H1 (cell line): Measurements from ENCODE around the gene NXNL2. TPM values are rescaled to one million over a fixed set of nuclear protein-coding genes. Genes with fewer than 3 reads are reported as not detected.

Experiments used
- CTCF ChIA-PET: fragments of 300-600 bp; sonication (Branson Sonifier 250); formaldehyde crosslinking; loops from one replicate; lab custom pipeline; 2021; ENCODE audit not compliant: partially characterized antibody; lab: Charles Lee
- POLR2A ChIA-PET: fragments of 300-600 bp; sonication (Branson Sonifier 250); formaldehyde crosslinking; loops from one replicate; lab custom pipeline; 2021; ENCODE audit warnings: inconsistent platforms; ENCODE audit not compliant: partially characterized antibody; lab: Charles Lee
- DNase-seq, 2 experiments: peaks; one replicate each; pipeline versions ENCODE4 v3.0.0 to v3.0.0-alpha.2; 2010 to 2022; ENCODE audit warnings: low spot score in 2 of 2, low read depth in 1 of 2, mixed read lengths in 1 of 2
- FAIRE-seq: peaks from 2 replicates; lab custom pipeline; 2011; peaks lifted over from hg19 to GRCh38; lab: Jason Lieb, UNC
- H2AFZ ChIP-seq: 2 replicates; pipeline ENCODE4 v1.8.1; 2012; ENCODE audit warnings: low read length, inconsistent platforms
- H2AK5ac ChIP-seq: 2 replicates; pipeline ENCODE4 v1.6.1; 2013; ENCODE audit warnings: low read depth, low read length
- H2BK120ac ChIP-seq: replicated peaks from 2 replicates; pipeline ENCODE3; 2013; ENCODE audit warnings: low read depth, low read length, inconsistent platforms
- H2BK12ac ChIP-seq: 2 replicates; pipeline ENCODE4 v1.6.1; 2013; ENCODE audit warnings: low read depth, low read length
- H2BK15ac ChIP-seq: 2 replicates; pipeline ENCODE4 v1.6.1; 2013; ENCODE audit warnings: low read length
- H2BK20ac ChIP-seq: 2 replicates; pipeline ENCODE4 v1.6.1; 2013; ENCODE audit warnings: low read length
- H2BK5ac ChIP-seq: 2 replicates; pipeline ENCODE4 v1.6.1; 2013; ENCODE audit warnings: low read depth, low read length
- H3K14ac ChIP-seq: 2 replicates; pipeline ENCODE4 v1.6.1; 2013; ENCODE audit warnings: inconsistent platforms; ENCODE audit not compliant: insufficient read length
- H3K18ac ChIP-seq: 2 replicates; pipeline ENCODE4 v1.6.1; 2013; ENCODE audit warnings: low read length; ENCODE audit errors: extremely low read depth
- H3K23ac ChIP-seq: 2 replicates; pipeline ENCODE4 v1.6.1; 2013; ENCODE audit warnings: inconsistent platforms; ENCODE audit not compliant: insufficient read length
- H3K23me2 ChIP-seq: 2 replicates; pipeline ENCODE4 v1.6.1; 2013; ENCODE audit warnings: low read depth, low read length
- H3K27ac ChIP-seq: 2 replicates; pipeline ENCODE4 v1.6.1; 2011; ENCODE audit warnings: low read depth, low read length, inconsistent platforms
- H3K27me3 ChIP-seq, 4 experiments: replicated peaks in 1 of 4; 1 replicate in 1 of 4; 2 replicates in 3 of 4; pipeline versions ENCODE4 v1.6.1 to v1.8.1; 2011 to 2013; ENCODE audit warnings: low read length in 3 of 4, mild to moderate bottlenecking in 3 of 4, inconsistent platforms in 2 of 4, mixed read lengths in 2 of 4, moderate library complexity in 1 of 4; ENCODE audit not compliant: control insufficient read depth in 3 of 4, insufficient read depth in 3 of 4; ENCODE audit errors: extremely low read depth in 1 of 4
- H3K36me3 ChIP-seq, 4 experiments: 2 replicates each; pipeline versions ENCODE4 v1.6.1 to v1.8.1; 2011 to 2013; ENCODE audit warnings: mild to moderate bottlenecking in 4 of 4, low read length in 3 of 4, moderate library complexity in 2 of 4, control low read depth in 1 of 4, inconsistent platforms in 1 of 4; ENCODE audit not compliant: insufficient read depth in 4 of 4, control insufficient read depth in 2 of 4
- H3K4ac ChIP-seq: replicated peaks from 2 replicates; pipeline ENCODE3; 2013; ENCODE audit warnings: low read length, low read depth, mixed read lengths, inconsistent platforms; ENCODE audit not compliant: insufficient read length
- H3K4me1 ChIP-seq, 4 experiments: replicated peaks in 1 of 4; 1 replicate in 1 of 4; 2 replicates in 3 of 4; pipeline versions ENCODE4 v1.6.1 to v1.8.1; 2011 to 2013; ENCODE audit warnings: low read length in 3 of 4, inconsistent platforms in 2 of 4, mixed read lengths in 1 of 4; ENCODE audit not compliant: insufficient read depth in 4 of 4, control insufficient read depth in 3 of 4
- H3K4me2 ChIP-seq, 2 experiments: 2 replicates each; pipeline versions ENCODE4 v1.6.1 to v1.8.1; 2011 to 2013; ENCODE audit warnings: low read depth in 2 of 2, low read length in 2 of 2, control low read depth in 1 of 2, inconsistent platforms in 1 of 2, mild to moderate bottlenecking in 1 of 2; ENCODE audit not compliant: insufficient read depth in 1 of 2
- H3K4me3 ChIP-seq, 4 experiments: fragments of 200-600, 300-600 bp in 1 of 4; sonication (generic), shearing (Covaris generic), sonication (Bioruptor Twin) in 1 of 4; 2 replicates each; pipeline versions ENCODE4 v1.5.1 to v1.8.1; 2011 to 2016; ENCODE audit warnings: low read length in 4 of 4, low read depth in 3 of 4, control low read depth in 2 of 4, inconsistent platforms in 2 of 4, mild to moderate bottlenecking in 2 of 4, mixed read lengths in 1 of 4, moderate library complexity in 1 of 4; ENCODE audit not compliant: insufficient read depth in 2 of 4; ENCODE audit errors: extremely low read depth in 1 of 4
- H3K56ac ChIP-seq: replicated peaks from 2 replicates; pipeline ENCODE3; 2013; ENCODE audit warnings: low read depth, mild to moderate bottlenecking, mixed read lengths, low read length, inconsistent platforms; ENCODE audit not compliant: insufficient read length
- H3K79me1 ChIP-seq: 2 replicates; pipeline ENCODE4 v1.6.1; 2013; ENCODE audit warnings: low read depth, low read length, control low read depth
- H3K79me2 ChIP-seq, 2 experiments: 2 replicates each; pipeline versions ENCODE4 v1.6.1 to v1.8.1; 2012 to 2013; ENCODE audit warnings: low read length in 2 of 2, mild to moderate bottlenecking in 2 of 2, inconsistent platforms in 1 of 2; ENCODE audit not compliant: insufficient read depth in 2 of 2, control insufficient read depth in 1 of 2
- H3K9ac ChIP-seq, 4 experiments: replicated peaks in 1 of 4; 1 replicate in 1 of 4; 2 replicates in 3 of 4; pipeline versions ENCODE4 v1.6.1 to v1.8.1; 2011 to 2013; ENCODE audit warnings: low read depth in 3 of 4, low read length in 3 of 4, control low read depth in 2 of 4, mild to moderate bottlenecking in 2 of 4, moderate library complexity in 2 of 4, inconsistent platforms in 1 of 4; ENCODE audit errors: extremely low read depth in 1 of 4
- H3K9me3 ChIP-seq, 2 experiments: 2 replicates each; pipeline versions ENCODE4 v1.6.1 to v1.8.1; 2012 to 2013; ENCODE audit warnings: mild to moderate bottlenecking in 2 of 2, moderate library complexity in 2 of 2, control low read depth in 1 of 2, inconsistent platforms in 1 of 2, low read depth in 1 of 2, low read length in 1 of 2, mixed read lengths in 1 of 2; ENCODE audit not compliant: insufficient read depth in 2 of 2
- H4K20me1 ChIP-seq, 2 experiments: replicated peaks in 1 of 2; 2 replicates each; pipeline versions ENCODE3 to v1.8.1; 2011 to 2013; ENCODE audit warnings: inconsistent platforms in 2 of 2, low read length in 2 of 2, mild to moderate bottlenecking in 1 of 2; ENCODE audit not compliant: insufficient read depth in 2 of 2, control insufficient read depth in 1 of 2
- H4K5ac ChIP-seq: 2 replicates; pipeline ENCODE4 v1.6.1; 2013; ENCODE audit warnings: low read length, low read depth, mixed read lengths, inconsistent platforms; ENCODE audit not compliant: insufficient read length
- H4K8ac ChIP-seq: 2 replicates; pipeline ENCODE4 v1.8.0; 2013; ENCODE audit warnings: mild to moderate bottlenecking, moderate library complexity, low read length, inconsistent platforms; ENCODE audit not compliant: insufficient read depth; ENCODE audit errors: extremely low read depth
- H4K91ac ChIP-seq: replicated peaks from 2 replicates; pipeline ENCODE3; 2013; ENCODE audit warnings: low read length, mixed read lengths, inconsistent platforms; ENCODE audit not compliant: insufficient read length
- BRCA1 ChIP-seq: IDR thresholded peaks from 2 replicates; pipeline ENCODE4 v1.6.1; 2012; ENCODE audit warnings: low read depth, low read length, improper control_type of control experiment
- HDAC6 ChIP-seq: IDR thresholded peaks from one replicate; pipeline ENCODE4 v1.7.1; 2012; ENCODE audit warnings: low read depth, mild to moderate bottlenecking, inconsistent platforms, low read length, moderate library complexity
- WGBS, 2 experiments: shearing (Covaris generic) in 1 of 2; methylation state at CpG; one replicate each; pipeline versions ENCODE4 v1.1.6 to v1.1.7; 2013 to 2015; ENCODE audit warnings: low lambda C conversion rate in 2 of 2, mixed read lengths in 2 of 2, inconsistent platforms in 1 of 2, low coverage in 1 of 2, missing lambda C conversion rate in 1 of 2; ENCODE audit not compliant: insufficient replicate concordance in 2 of 2, insufficient coverage in 1 of 2, insufficient read length in 1 of 2; ENCODE audit errors: extremely low coverage in 1 of 2, missing lambda C conversion rate in 1 of 2; 5-methylcytosine and 5-hydroxymethylcytosine counted together
- polyA plus RNA-seq, 7 experiments: library from polyadenylated mRNA; depleted of rRNA in 3 of 7; stranded (reverse) in 5 of 7; unstranded in 2 of 7; fragments of >200 nt in 5 of 7; fragments of 200-250 nt in 2 of 7; gene quantifications; 1 replicate in 5 of 7; 2 replicates in 1 of 7; 4 replicates in 1 of 7; pipeline versions ENCODE4 v1.2.1 to v1.2.3, GENCODE V29; 2011 to 2013; ENCODE audit warnings: missing spikeins in 2 of 7, mixed read lengths in 2 of 7
- total RNA-seq: library from RNA; stranded (reverse); fragmentation: NEBNext Ultra II Directional; extraction: Animal tissue kit (Norgen Biotek cat#: 25700); gene quantifications from 2 replicates; pipeline ENCODE4 v1.2.1, GENCODE V29; 2021

Gene NXNL2
- total and polyA plus RNA-seq, 2 of the 8 experiments (the other 6 are each of a cell fraction or from before 2014, with no cell fraction given): 1.9 to 2.6 TPM

- H3K9me3 ChIP-seq: no peaks in the 10 kb centered on the region
- H3K27ac ChIP-seq: no peak overlapping the region
- POLR2A ChIA-PET: interaction anchor here (0.6 kb wide), 1 partner anchor 13 kb away, joined by 3 read pairs; no protein-coding TSS in a partner anchor
- H3K4me3 ChIP-seq: no peak overlapping the region
- H4K8ac ChIP-seq: no peak overlapping the region
- H3K23me2 ChIP-seq: peaks cover 6% of the 10 kb centered on the region; the same call in 1 of the 2 replicates
- CTCF ChIA-PET: interaction anchor here (0.9 to 1.8 kb wide), 3 partner anchors 9 to 61 kb away, joined by 3 to 8 read pairs (median 4); no protein-coding TSS in a partner anchor
- H4K91ac ChIP-seq: no peak overlapping the region
- WGBS, 2 experiments: 100% methylated on average over 1 of the region's 1 CpG; no CpG with 5 or more reads in 1 of the 2 experiments
- TF ChIP-seq BRCA1 (no peak), HDAC6 (no peak)
- no peaks in the 10 kb centered on the region for H3K36me3 ChIP-seq
- H2BK120ac ChIP-seq: no peak overlapping the region
- peaks cover 0 to 9% (median 1%) of the 10 kb centered on the region in 4 experiments; a peak in 3 of 7 replicates for H3K4me1 ChIP-seq
- H3K14ac ChIP-seq: no peak overlapping the region
- no peaks in the 10 kb centered on the region for H3K79me1 ChIP-seq
- no peak overlapping the region for H2AFZ ChIP-seq
- no peak overlapping the region for H4K5ac ChIP-seq
- peaks cover 0 to 3% (median 1%) of the 10 kb centered on the region in 4 experiments; a peak in 1 of 7 replicates for H3K27me3 ChIP-seq
- H3K23ac ChIP-seq: no peak overlapping the region
- H3K18ac ChIP-seq: 0 out of 2 replicates have a peak overlapping the region, but pooled peaks have one; percentile 9
- H3K79me2 ChIP-seq: no peaks in the 10 kb centered on the region
- no peaks in the 10 kb centered on the region for H4K20me1 ChIP-seq
- DNase-seq (no peak), FAIRE-seq (no peak)
- H3K4me2 ChIP-seq: no peak overlapping the region
- no peak overlapping the region for H2BK20ac ChIP-seq
- H3K4ac ChIP-seq: no peak overlapping the region
- H2AK5ac ChIP-seq: no peak overlapping the region
- no peak overlapping the region for H3K9ac ChIP-seq
- H2BK15ac ChIP-seq: 0 out of 2 replicates have a peak overlapping the region, but pooled peaks have one; percentile 46
- H2BK12ac ChIP-seq: no peak overlapping the region
- no peak overlapping the region for H2BK5ac ChIP-seq
- no peak overlapping the region for H3K56ac ChIP-seq
These were observed 4.9 kb upstream of the NXNL2 start for GRCh38 chr9:88530051-88530450.
